Right lobe of liver (tissue), 4 donors: Measurements from ENCODE around the gene ASB3.

ENCODE experiments used
- CTCF ChIP-seq, 4 donors: fragments of 200-600 bp in 3 of 4; fragments of 450-650 bp in 1 of 4; IDR thresholded peaks; one replicate each; pipeline versions ENCODE4 v1.5.1 to v1.8.0; 2016 to 2022; ENCODE audit warnings: antibody characterized with exemption in 4 of 4, mild to moderate bottlenecking in 2 of 4
- POLR2A ChIP-seq: fragments of 450-650 bp; IDR thresholded peaks from one replicate; pipeline ENCODE4 v1.6.1; 2017; ENCODE audit warnings: antibody characterized with exemption, mild to moderate bottlenecking
- donor health status: DM: no; HTN: no; CAD: no.
- donor health status: DM: no; HTN: no; CAD: no.
- donor health status: DM: no; HTN: yes; CAD: no.

GRCh38 chr2:53672881-53673522 is 113.8 kb downstream of the ASB3 start:
- TF ChIP-seq POLR2A (no peak), CTCF (IDR thresholded peaks at IDR 0.05) (no peak)
